Measurements from ENCODE around the gene SH3BP2.
A peak's percentile ranks its signal among the peaks of the same experiment; 100 is the strongest.

The SH3BP2 gene

GRCh38 chr4:2824836-2825381 is 32.0 kb downstream of the SH3BP2 start:
- TF ChIP-seq SPI1 (IDR thresholded peaks at IDR 0.05; ENCODE audit: low read depth, low read length), result no peak
- TF ChIP-seq POLR2AphosphoS5 (IDR thresholded peaks at IDR 0.05; ENCODE audit: low read depth, low read length), result no peak
- TF ChIP-seq PAX5 (IDR thresholded peaks at IDR 0.05; ENCODE audit: insufficient read depth, low read length, severe bottlenecking), result no peak
- TF ChIP-seq TAF1 (IDR thresholded peaks at IDR 0.05; ENCODE audit: low read depth, low read length), result no peak
- no peak for TF ChIP-seq POLR2A (IDR thresholded peaks at IDR 0.05; ENCODE audit: low read depth, low read length)
- TF ChIP-seq POU2F2 (IDR thresholded peaks at IDR 0.05; ENCODE audit: low read depth, low read length), result no peak
- no peak for FAIRE-seq
- no peak for DNase-seq (ENCODE audit: insufficient read length, low spot score)

GRCh38 chr4:2825740-2826139 is 32.9 kb downstream of the SH3BP2 start:
- TF ChIP-seq POU2F2 (IDR thresholded peaks at IDR 0.05; ENCODE audit: low read depth, low read length) (no peak), SPI1 (IDR thresholded peaks at IDR 0.05; ENCODE audit: low read depth, low read length) (no peak)
- peak; percentile 4 for DNase-seq (ENCODE audit: insufficient read length, low spot score)
- no peak for FAIRE-seq

GRCh38 chr4:2827071-2827873 is 34.4 kb downstream of the SH3BP2 start:
- FAIRE-seq, result peak; percentile 40

GRCh38 chr4:2827874-2828751 is 35.2 kb downstream of the SH3BP2 start:
- TF ChIP-seq TAF1 (IDR thresholded peaks at IDR 0.05; ENCODE audit: low read depth, low read length) (no peak), POLR2AphosphoS5 (IDR thresholded peaks at IDR 0.05; ENCODE audit: low read depth, low read length) (no peak), SPI1 (IDR thresholded peaks at IDR 0.05; ENCODE audit: low read depth, low read length) (no peak), POU2F2 (IDR thresholded peaks at IDR 0.05; ENCODE audit: low read depth, low read length) (no peak), PAX5 (IDR thresholded peaks at IDR 0.05; ENCODE audit: insufficient read depth, low read length, severe bottlenecking) (no peak), POLR2A (IDR thresholded peaks at IDR 0.05; ENCODE audit: low read depth, low read length) (no peak)
- FAIRE-seq, result no peak
- DNase-seq (ENCODE audit: insufficient read length, low spot score), result peak; percentile 5

More at GRCh38 chr4:2827071-2827873, 34.4 kb downstream of the SH3BP2 start:
- DNase-seq (ENCODE audit: insufficient read length, low spot score), result peak; percentile 1
- TF ChIP-seq POU2F2 (IDR thresholded peaks at IDR 0.05; ENCODE audit: low read depth, low read length) (no peak), PAX5 (IDR thresholded peaks at IDR 0.05; ENCODE audit: insufficient read depth, low read length, severe bottlenecking) (no peak), POLR2AphosphoS5 (IDR thresholded peaks at IDR 0.05; ENCODE audit: low read depth, low read length) (no peak), POLR2A (IDR thresholded peaks at IDR 0.05; ENCODE audit: low read depth, low read length) (no peak), TAF1 (IDR thresholded peaks at IDR 0.05; ENCODE audit: low read depth, low read length) (no peak), SPI1 (IDR thresholded peaks at IDR 0.05; ENCODE audit: low read depth, low read length) (no peak)

- FAIRE-seq (no peak), DNase-seq (ENCODE audit: insufficient read length, low spot score) (peak; percentile 2)
Observed at GRCh38 chr4:2828758-2829181, 35.9 kb downstream of the SH3BP2 start.

GRCh38 chr4:2829321-2829932 is 36.5 kb downstream of the SH3BP2 start:
- DNase-seq (ENCODE audit: insufficient read length, low spot score) (peak; percentile 9), FAIRE-seq (no peak)
- TF ChIP-seq POU2F2 (IDR thresholded peaks at IDR 0.05; ENCODE audit: low read depth, low read length) (no peak), PAX5 (IDR thresholded peaks at IDR 0.05; ENCODE audit: insufficient read depth, low read length, severe bottlenecking) (no peak), SPI1 (IDR thresholded peaks at IDR 0.05; ENCODE audit: low read depth, low read length) (no peak), POLR2AphosphoS5 (IDR thresholded peaks at IDR 0.05; ENCODE audit: low read depth, low read length) (no peak), POLR2A (IDR thresholded peaks at IDR 0.05; ENCODE audit: low read depth, low read length) (no peak), TAF1 (IDR thresholded peaks at IDR 0.05; ENCODE audit: low read depth, low read length) (no peak)

More at GRCh38 chr4:2828758-2829181, 35.9 kb downstream of the SH3BP2 start:
- TF ChIP-seq POLR2A (IDR thresholded peaks at IDR 0.05; ENCODE audit: low read depth, low read length), result no peak
- no peak for TF ChIP-seq PAX5 (IDR thresholded peaks at IDR 0.05; ENCODE audit: insufficient read depth, low read length, severe bottlenecking)
- TF ChIP-seq POU2F2 (IDR thresholded peaks at IDR 0.05; ENCODE audit: low read depth, low read length), result no peak
- no peak for TF ChIP-seq SPI1 (IDR thresholded peaks at IDR 0.05; ENCODE audit: low read depth, low read length)
- TF ChIP-seq TAF1 (IDR thresholded peaks at IDR 0.05; ENCODE audit: low read depth, low read length), result no peak

- TF ChIP-seq POLR2A (IDR thresholded peaks at IDR 0.05; ENCODE audit: low read depth, low read length) (no peak), TAF1 (IDR thresholded peaks at IDR 0.05; ENCODE audit: low read depth, low read length) (no peak), PAX5 (IDR thresholded peaks at IDR 0.05; ENCODE audit: insufficient read depth, low read length, severe bottlenecking) (no peak), POLR2AphosphoS5 (IDR thresholded peaks at IDR 0.05; ENCODE audit: low read depth, low read length) (no peak), SPI1 (IDR thresholded peaks at IDR 0.05; ENCODE audit: low read depth, low read length) (no peak), POU2F2 (IDR thresholded peaks at IDR 0.05; ENCODE audit: low read depth, low read length) (no peak)
- DNase-seq (ENCODE audit: insufficient read length, low spot score) (peak; percentile 2), FAIRE-seq (no peak)
Observed at GRCh38 chr4:2829933-2830451, 37.1 kb downstream of the SH3BP2 start.

- DNase-seq (ENCODE audit: insufficient read length, low spot score), result peak; percentile 14
Observed at GRCh38 chr4:2830632-2831610, 38.0 kb downstream of the SH3BP2 start.

More at GRCh38 chr4:2830632-2831610, 38.0 kb downstream of the SH3BP2 start:
- TF ChIP-seq POLR2A (IDR thresholded peaks at IDR 0.05; ENCODE audit: low read depth, low read length), result no peak
- TF ChIP-seq POU2F2 (IDR thresholded peaks at IDR 0.05; ENCODE audit: low read depth, low read length), result no peak
- no peak for TF ChIP-seq PAX5 (IDR thresholded peaks at IDR 0.05; ENCODE audit: insufficient read depth, low read length, severe bottlenecking)
- TF ChIP-seq SPI1 (IDR thresholded peaks at IDR 0.05; ENCODE audit: low read depth, low read length), result no peak
- no peak for TF ChIP-seq TAF1 (IDR thresholded peaks at IDR 0.05; ENCODE audit: low read depth, low read length)
- no peak for TF ChIP-seq POLR2AphosphoS5 (IDR thresholded peaks at IDR 0.05; ENCODE audit: low read depth, low read length)
- peak; percentile 35 for FAIRE-seq
